AG04449 (cell line): Measurements from ENCODE around the gene CX3CL1.

Experiments used
- CTCF ChIA-PET: fragments of 350-600 bp; formaldehyde crosslinking; extraction: SDS; loops from one replicate; lab custom pipeline; 2021; ENCODE audit warnings: antibody characterized with exemption; lab: Yijun Ruan, JAX
- POLR2A ChIA-PET: fragments of 400-600, 350-600 bp; formaldehyde crosslinking; extraction: SDS; loops from one replicate; lab custom pipeline; 2020; ENCODE audit warnings: antibody characterized with exemption, inconsistent platforms; lab: Yijun Ruan, JAX
- DNase-seq: peaks from one replicate; pipeline ENCODE4 v3.0.0-alpha.2; 2010; ENCODE audit warnings: low read depth, low spot score
- H3K4me3 ChIP-seq: 2 replicates; pipeline ENCODE4 v1.5.1; 2011; ENCODE audit warnings: low read depth, mild to moderate bottlenecking, control low read depth, low read length
- CTCF ChIP-seq: IDR thresholded peaks from one replicate; pipeline ENCODE4 v1.5.1; 2011; ENCODE audit warnings: mild to moderate bottlenecking, moderate library complexity, low read length, control low read depth, inconsistent platforms; ENCODE audit not compliant: insufficient read depth; ENCODE audit errors: missing control alignments

CX3CL1 gene

GRCh38 chr16:57355898-57356414, 16.3 kb upstream of the CX3CL1 start:
- CTCF ChIA-PET: interaction anchor here (0.9 kb wide), 1 partner anchor 62 kb away, joined by 3 read pairs; no protein-coding TSS in a partner anchor
- DNase-seq: no peak
- no peak overlapping the region for H3K4me3 ChIP-seq
- POLR2A ChIA-PET: no interaction called here
- no peak for TF ChIP-seq CTCF

GRCh38 chr16:57356547-57356946, 15.7 kb upstream of the CX3CL1 start:
- DNase-seq: no peak
- POLR2A ChIA-PET: no interaction called here
- no peak overlapping the region for H3K4me3 ChIP-seq
- CTCF ChIA-PET: interaction anchor here (0.9 kb wide), 1 partner anchor 61 kb away, joined by 3 read pairs; no protein-coding TSS in a partner anchor
- no peak for TF ChIP-seq CTCF

DNA sequence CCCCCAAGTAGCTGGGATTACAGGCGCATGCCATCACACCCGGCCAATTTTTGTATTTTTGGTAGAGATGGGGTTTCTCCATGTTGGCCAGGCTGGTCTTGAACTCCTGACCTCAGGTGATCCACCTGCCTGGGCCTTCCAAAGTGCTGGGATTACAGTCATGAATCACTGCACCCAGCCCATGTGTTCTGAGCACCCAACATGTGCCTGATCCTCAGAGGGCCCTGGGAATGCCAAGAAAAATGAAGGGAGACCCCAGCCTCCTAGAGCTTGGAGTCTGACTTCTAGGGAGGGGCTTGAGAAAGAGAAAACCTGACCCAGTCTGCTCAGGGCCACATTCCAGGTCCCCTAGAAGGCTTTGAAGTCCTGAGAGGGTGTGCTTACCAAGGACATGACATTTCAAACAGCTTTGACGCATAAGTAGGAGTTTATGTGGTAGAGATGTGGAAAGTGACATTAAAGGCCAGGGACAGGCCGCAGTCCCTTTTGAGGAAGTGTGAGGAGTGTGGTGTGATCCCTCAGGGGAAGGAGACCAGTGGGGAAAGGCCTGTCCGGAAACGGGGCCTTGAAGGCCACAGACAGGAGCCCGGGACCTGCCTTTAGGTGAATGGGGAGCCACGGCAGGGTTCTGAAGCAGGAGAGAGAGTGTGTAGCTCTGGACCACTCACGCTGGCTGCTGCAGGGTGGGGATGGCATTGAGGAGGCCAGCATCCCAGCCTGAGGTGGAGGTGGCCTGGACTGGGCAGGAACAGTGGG, 14.8 kb upstream of the CX3CL1 start:
- DNase-seq: no peak
- CTCF ChIA-PET: no interaction called here
- H3K4me3 ChIP-seq: no peak overlapping the region

DNA sequence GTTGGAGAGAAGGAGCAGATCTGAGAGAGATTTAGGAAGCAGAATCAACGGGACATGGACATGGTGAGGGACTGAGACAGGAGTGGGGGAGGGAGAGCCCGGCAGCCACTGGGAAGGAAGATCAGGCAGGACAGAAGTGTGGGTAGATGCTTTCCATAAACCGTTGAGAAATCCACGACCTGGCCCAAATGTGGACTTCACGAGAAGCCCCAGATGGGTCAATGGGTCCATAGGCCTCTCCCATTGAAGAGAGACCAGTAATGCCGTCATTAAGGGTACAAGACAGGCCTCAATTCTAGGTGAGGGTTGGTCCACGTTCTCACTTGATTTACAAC, 14.2 kb upstream of the CX3CL1 start:
- no peak for DNase-seq
- ChIA-PET CTCF (no interaction called here), POLR2A (no interaction called here)
- no peak for TF ChIP-seq CTCF
- H3K4me3 ChIP-seq: no peak overlapping the region

More for the DNA sequence above, 14.8 kb upstream of the CX3CL1 start:
- POLR2A ChIA-PET: no interaction called here
- TF ChIP-seq CTCF: no peak

DNA sequence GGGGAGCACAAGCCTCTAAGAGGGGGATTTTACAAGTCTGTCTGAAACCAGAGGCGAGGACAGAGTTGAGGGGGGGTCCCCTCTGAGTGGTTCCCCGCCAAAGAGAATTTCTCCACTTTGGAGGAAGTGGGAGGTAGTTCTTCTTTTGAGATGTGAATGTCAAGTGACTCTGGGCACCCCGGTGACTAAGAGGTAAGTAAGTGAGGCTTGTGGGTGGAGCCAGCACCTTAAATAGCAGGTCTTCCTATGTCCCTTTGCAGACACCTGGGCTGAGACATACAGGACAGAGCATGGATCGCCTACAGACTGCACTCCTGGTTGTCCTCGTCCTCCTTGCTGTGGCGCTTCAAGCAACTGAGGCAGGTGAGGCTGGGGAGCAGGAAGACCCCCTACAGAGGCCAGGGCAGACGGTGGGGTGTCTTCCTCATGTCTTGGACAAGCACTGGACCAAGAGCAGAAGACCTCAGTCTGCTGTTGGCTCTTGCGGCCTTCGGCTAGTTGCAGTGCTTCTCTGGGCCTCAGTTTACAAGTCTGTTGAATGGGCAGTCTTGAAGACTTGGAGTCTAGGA, 13.7 kb upstream of the CX3CL1 start, which contains the start of gene CCL22:
Gene CCL22 (plus strand): TSS at position 257 of the 569 bp plus-strand sequence. CDS start 34 bp downstream, at position 291.
- no peak for DNase-seq
- TF ChIP-seq CTCF: no peak
- no peak within 1 kb of the TSS for H3K4me3 ChIP-seq
- CTCF ChIA-PET: no interaction called here
- POLR2A ChIA-PET: no interaction called here

DNA sequence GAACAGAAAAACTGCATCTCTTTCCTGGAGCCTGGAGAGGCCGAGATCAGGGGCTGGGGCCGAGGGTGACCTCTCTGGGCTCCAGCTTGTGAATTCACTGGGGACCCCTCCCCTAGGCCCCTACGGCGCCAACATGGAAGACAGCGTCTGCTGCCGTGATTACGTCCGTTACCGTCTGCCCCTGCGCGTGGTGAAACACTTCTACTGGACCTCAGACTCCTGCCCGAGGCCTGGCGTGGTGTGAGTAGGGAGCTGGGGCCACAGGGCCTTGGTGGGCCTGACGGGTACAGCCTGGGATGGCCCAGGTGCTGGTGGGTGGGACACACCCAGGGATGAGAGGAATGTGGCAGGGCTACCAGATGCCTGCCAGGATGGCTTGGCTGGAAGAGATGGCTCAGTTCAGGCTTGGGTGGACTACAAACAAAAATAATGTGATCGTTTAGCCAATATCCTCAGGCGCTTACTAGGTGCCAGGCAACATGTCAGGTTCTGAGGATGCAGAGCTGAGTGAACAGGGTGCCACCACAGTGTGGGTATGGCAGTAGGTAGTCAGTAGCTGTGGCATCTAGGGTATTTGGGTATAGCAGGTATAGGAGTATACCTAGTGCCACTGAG, 11.9 kb upstream of the CX3CL1 start:
- no peak overlapping the region for H3K4me3 ChIP-seq
- no peak for DNase-seq
- TF ChIP-seq CTCF: no peak
- ChIA-PET CTCF (interaction anchor here (1.6 kb wide), 1 partner anchor 58 kb away, joined by 4 read pairs; no protein-coding TSS in a partner anchor), POLR2A (no interaction called here)
